DMS 273 (cell line): ENCODE data around the gene HDAC2.
"Not testable (repeated sequence)": the region's sequence is repeated elsewhere in the genome, so short reads cannot be mapped to it uniquely, and the experiment has no call there.

Source experiments
- DNase-seq: peaks from one replicate; lab custom pipeline; 2025; ENCODE audit not compliant: unreplicated experiment; lab: John Stamatoyannopoulos, UW

Gene HDAC2

GRCh38 chr6:113970805-113971676, at the start of gene HDAC2:
TSS of gene HDAC2 (minus strand) at chr6:113971148. CDS start at chr6:113970908, 240 bp downstream.
- peak; percentile 95 for DNase-seq

- no peak for DNase-seq
Measured at GRCh38 chr6:114020196-114020595, 49.2 kb upstream of the HDAC2 start.

GRCh38 chr6:114017146-114017545, 46.2 kb upstream of the HDAC2 start:
- DNase-seq, result not testable (repeated sequence)

GRCh38 chr6:114014106-114014505, 43.2 kb upstream of the HDAC2 start:
- DNase-seq, result not testable (repeated sequence)

- DNase-seq, result not testable (repeated sequence)
Measured at GRCh38 chr6:114011486-114011885, 40.5 kb upstream of the HDAC2 start.

- no peak for DNase-seq
Measured at GRCh38 chr6:114010540-114010939, 39.6 kb upstream of the HDAC2 start.

GRCh38 chr6:114009192-114009591, 38.2 kb upstream of the HDAC2 start:
- DNase-seq, result no peak

- no peak for DNase-seq
Measured at GRCh38 chr6:114008331-114008730, 37.4 kb upstream of the HDAC2 start.

- no peak for DNase-seq
Measured at GRCh38 chr6:114007516-114007915, 36.6 kb upstream of the HDAC2 start.

- no peak for DNase-seq
Measured at GRCh38 chr6:114001354-114001753, 30.4 kb upstream of the HDAC2 start.

- DNase-seq, result no peak
Measured at GRCh38 chr6:114000069-114000468, 29.1 kb upstream of the HDAC2 start.

- DNase-seq, result no peak
Measured at GRCh38 chr6:113999284-113999683, 28.3 kb upstream of the HDAC2 start.

GRCh38 chr6:113998811-113999210, 27.9 kb upstream of the HDAC2 start:
- peak; percentile 80 for DNase-seq

- DNase-seq, result no peak
Measured at GRCh38 chr6:113997116-113997515, 26.2 kb upstream of the HDAC2 start.

- peak; percentile 96 for DNase-seq
Measured at GRCh38 chr6:113995634-113996033, 24.7 kb upstream of the HDAC2 start.

GRCh38 chr6:113994934-113995342, 24.0 kb upstream of the HDAC2 start:
- peak; percentile 93 for DNase-seq

GRCh38 chr6:113989675-113990074, 18.7 kb upstream of the HDAC2 start:
- no peak for DNase-seq

- DNase-seq, result not testable (repeated sequence)
Measured at GRCh38 chr6:113982675-113983074, 11.7 kb upstream of the HDAC2 start.

- no peak for DNase-seq
Measured at GRCh38 chr6:113982055-113982550, 11.2 kb upstream of the HDAC2 start.

- DNase-seq, result peak; percentile 71
Measured at GRCh38 chr6:113980937-113981554, 10.1 kb upstream of the HDAC2 start.

GRCh38 chr6:113979937-113980336, 9.0 kb upstream of the HDAC2 start:
- DNase-seq, result no peak

- DNase-seq, result no peak
Measured at GRCh38 chr6:113978084-113978675, 7.2 kb upstream of the HDAC2 start.
